Activated CD4-positive, CD25-positive, alpha-beta regulatory T cell (primary cell): ENCODE data around the gene FABP6.
"Not testable (repeated sequence)": the region's sequence is repeated elsewhere in the genome, so short reads cannot be mapped to it uniquely, and the experiment has no call there.

Source experiments
- DNase-seq, 4 experiments: peaks; one replicate each; lab custom pipeline; 2025; lab: John Stamatoyannopoulos, UW

Gene FABP6

GRCh38 chr5:160221082-160221481 is 8.2 kb upstream of the FABP6 start:
- DNase-seq: no peak

GRCh38 chr5:160227012-160227411 is 2.3 kb upstream of the FABP6 start:
- DNase-seq: no peak

GRCh38 chr5:160230686-160231527 is 1.6 kb downstream of the FABP6 start:
- no peak for DNase-seq

GRCh38 chr5:160231783-160232342 is 2.6 kb downstream of the FABP6 start:
- no peak for DNase-seq

GRCh38 chr5:160233215-160233614 is 3.9 kb downstream of the FABP6 start:
- DNase-seq: no peak

- no peak for DNase-seq
Measured at GRCh38 chr5:160235731-160236130, 6.4 kb downstream of the FABP6 start.

GRCh38 chr5:160237571-160238093 is 8.3 kb downstream of the FABP6 start:
- DNase-seq: no peak

GRCh38 chr5:160240350-160240749 is 11.0 kb downstream of the FABP6 start:
- no peak for DNase-seq

- DNase-seq: no peak
Measured at GRCh38 chr5:160242145-160242544, 12.8 kb downstream of the FABP6 start.

- DNase-seq: no peak
Measured at GRCh38 chr5:160245506-160246086, 16.3 kb downstream of the FABP6 start.

GRCh38 chr5:160249570-160249969 is 20.3 kb downstream of the FABP6 start:
- not testable (repeated sequence) for DNase-seq

- no peak for DNase-seq
Measured at GRCh38 chr5:160250226-160250625, 20.9 kb downstream of the FABP6 start.

GRCh38 chr5:160250826-160251225 is 21.5 kb downstream of the FABP6 start:
- no peak for DNase-seq

- DNase-seq: no peak
Measured at GRCh38 chr5:160251406-160252155, 22.3 kb downstream of the FABP6 start.

GRCh38 chr5:160252916-160253315 is 23.6 kb downstream of the FABP6 start:
- DNase-seq: no peak

- DNase-seq: no peak
Measured at GRCh38 chr5:160253441-160253840, 24.1 kb downstream of the FABP6 start.

GRCh38 chr5:160254706-160255105 is 25.4 kb downstream of the FABP6 start:
- no peak for DNase-seq

GRCh38 chr5:160259341-160259740 is 30.0 kb downstream of the FABP6 start:
- DNase-seq: no peak

GRCh38 chr5:160260006-160260775 is 30.9 kb downstream of the FABP6 start:
- no peak for DNase-seq

- DNase-seq: no peak
Measured at GRCh38 chr5:160260881-160261815, 31.8 kb downstream of the FABP6 start.
